ENCODE results near the gene MAML2. TPM values are rescaled to one million over a fixed set of nuclear protein-coding genes. Genes with fewer than 3 reads are reported as not detected.

MAML2 gene
- total RNA-seq, 1 donor from 2014 or later, result 3.8 TPM

- no peak overlapping the region for H3K9ac ChIP-seq
- no peak for TF ChIP-seq EZH2 (IDR thresholded peaks at IDR 0.05)
- no peak for TF ChIP-seq EZH2phosphoT487 (IDR thresholded peaks at IDR 0.05)
- no peak for TF ChIP-seq CTCF (IDR thresholded peaks at IDR 0.05)
- Mint-ChIP-seq H3K36me3 (peaks cover 6% of the 10 kb centered on the region), H3K27me3 (ENCODE audit: insufficient read depth, low read depth) (no peaks in the 10 kb centered on the region), H3K27ac (no peak overlapping the region), H3K9me3 (no peaks in the 10 kb centered on the region), H3K4me3 (no peak overlapping the region), H3K4me1 (peaks cover 61% of the 10 kb centered on the region)
- no peak overlapping the region for H3K4me3 ChIP-seq
- peaks cover 29% of the 10 kb centered on the region for H3K4me1 ChIP-seq
- no peaks in the 10 kb centered on the region for H3K79me2 ChIP-seq (ENCODE audit: low read depth)
- H3K36me3 ChIP-seq, result no peaks in the 10 kb centered on the region
- no peak overlapping the region for H3K27ac ChIP-seq
- no peaks in the 10 kb centered on the region for H3K27me3 ChIP-seq
- peaks cover 25% of the 10 kb centered on the region for H3F3A ChIP-seq (ENCODE audit: low read depth)
- no peaks in the 10 kb centered on the region for H4K20me1 ChIP-seq (ENCODE audit: low read depth)
- DNase-seq (ENCODE audit: low spot score), result no peak
- no peaks in the 10 kb centered on the region for H3K9me3 ChIP-seq (ENCODE audit: low read depth)
- H3K4me2 ChIP-seq, result no peak overlapping the region
- no peak overlapping the region for H2AFZ ChIP-seq (replicated peaks)
Observed at GRCh38 chr11:96051820-96052219, 291.2 kb downstream of the MAML2 start.

- no peak for DNase-seq (ENCODE audit: low spot score)
- H3K9me3 ChIP-seq (ENCODE audit: low read depth), result no peaks in the 10 kb centered on the region
- TF ChIP-seq EZH2phosphoT487 (IDR thresholded peaks at IDR 0.05) (no peak), CTCF (IDR thresholded peaks at IDR 0.05) (no peak), EZH2 (IDR thresholded peaks at IDR 0.05) (no peak)
- H3K27me3 ChIP-seq, result no peaks in the 10 kb centered on the region
- peaks cover 60% of the 10 kb centered on the region for H3K4me1 Mint-ChIP-seq
- H3K36me3 Mint-ChIP-seq, result peaks cover 6% of the 10 kb centered on the region
- H2AFZ ChIP-seq (replicated peaks), result no peak overlapping the region
- H4K20me1 ChIP-seq (ENCODE audit: low read depth), result no peaks in the 10 kb centered on the region
- H3K27ac ChIP-seq, result no peak overlapping the region
- no peak overlapping the region for H3K9ac ChIP-seq
- no peaks in the 10 kb centered on the region for H3K27me3 Mint-ChIP-seq (ENCODE audit: insufficient read depth, low read depth)
- H3K4me3 Mint-ChIP-seq, result no peak overlapping the region
- H3K4me2 ChIP-seq, result no peak overlapping the region
- H3K79me2 ChIP-seq (ENCODE audit: low read depth), result no peaks in the 10 kb centered on the region
- peaks cover 14% of the 10 kb centered on the region for H3F3A ChIP-seq (ENCODE audit: low read depth)
- no peaks in the 10 kb centered on the region for H3K9me3 Mint-ChIP-seq
- peaks cover 26% of the 10 kb centered on the region for H3K4me1 ChIP-seq
- H3K36me3 ChIP-seq, result no peaks in the 10 kb centered on the region
- no peak overlapping the region for H3K4me3 ChIP-seq
- H3K27ac Mint-ChIP-seq, result peak overlapping the region; percentile 42
Observed at GRCh38 chr11:96050435-96051182, 292.4 kb downstream of the MAML2 start.

- Histone ChIP-seq H3K4me1 (peaks cover 20% of the 10 kb centered on the region), H3K9me3 (ENCODE audit: low read depth) (no peaks in the 10 kb centered on the region), H3K9ac (no peak overlapping the region), H3K79me2 (ENCODE audit: low read depth) (no peaks in the 10 kb centered on the region), H3K36me3 (no peaks in the 10 kb centered on the region), H2AFZ (replicated peaks) (no peak overlapping the region), H3K4me2 (no peak overlapping the region), H3K27me3 (no peaks in the 10 kb centered on the region), H3K27ac (no peak overlapping the region), H4K20me1 (ENCODE audit: low read depth) (no peaks in the 10 kb centered on the region), H3F3A (ENCODE audit: low read depth) (peaks cover 4% of the 10 kb centered on the region), H3K4me3 (no peak overlapping the region)
- H3K4me3 Mint-ChIP-seq, result no peak overlapping the region
- TF ChIP-seq EZH2phosphoT487 (IDR thresholded peaks at IDR 0.05) (no peak), CTCF (IDR thresholded peaks at IDR 0.05) (no peak), EZH2 (IDR thresholded peaks at IDR 0.05) (no peak)
- DNase-seq (ENCODE audit: low spot score), result no peak
- H3K9me3 Mint-ChIP-seq, result no peaks in the 10 kb centered on the region
- no peaks in the 10 kb centered on the region for H3K27me3 Mint-ChIP-seq (ENCODE audit: insufficient read depth, low read depth)
- H3K4me1 Mint-ChIP-seq, result peaks cover 53% of the 10 kb centered on the region
- peaks cover 6% of the 10 kb centered on the region for H3K36me3 Mint-ChIP-seq
- no peak overlapping the region for H3K27ac Mint-ChIP-seq
Observed at GRCh38 chr11:96049426-96049825, 293.6 kb downstream of the MAML2 start.

Data from neural progenitor cell (in vitro differentiated cells).